Fibroblast of lung (primary cell): ENCODE results near the gene SLC6A5.

Experiments
- CTCF ChIP-seq, 2 donors: IDR thresholded peaks in 1 of 2; conservative IDR thresholded peaks in 1 of 2; 1 replicate in 1 of 2; 2 replicates in 1 of 2; pipeline ENCODE4 v1.5.1; 2011 to 2012; ENCODE audit warnings: low read length in 2 of 2, control low read depth in 1 of 2, inconsistent platforms in 1 of 2, low read depth in 1 of 2, mild to moderate bottlenecking in 1 of 2
- EZH2 ChIP-seq: IDR thresholded peaks from 2 replicates; pipeline ENCODE4 v1.5.1; 2012; ENCODE audit warnings: low read length, control low read depth, mild to moderate bottlenecking; ENCODE audit errors: missing control alignments

GRCh38 chr11:20669820-20670684 is 70.6 kb downstream of the SLC6A5 start:
- TF ChIP-seq CTCF (conservative IDR thresholded peaks at IDR 0.05 in 1 of 2, IDR thresholded peaks at IDR 0.05 in 1 of 2; ENCODE audit: low read depth in 1 of 2, low read length in 2 of 2) = no peak
- peak; percentile 37 for TF ChIP-seq EZH2
